ENCODE data around the gene SGSM2.

DNA sequence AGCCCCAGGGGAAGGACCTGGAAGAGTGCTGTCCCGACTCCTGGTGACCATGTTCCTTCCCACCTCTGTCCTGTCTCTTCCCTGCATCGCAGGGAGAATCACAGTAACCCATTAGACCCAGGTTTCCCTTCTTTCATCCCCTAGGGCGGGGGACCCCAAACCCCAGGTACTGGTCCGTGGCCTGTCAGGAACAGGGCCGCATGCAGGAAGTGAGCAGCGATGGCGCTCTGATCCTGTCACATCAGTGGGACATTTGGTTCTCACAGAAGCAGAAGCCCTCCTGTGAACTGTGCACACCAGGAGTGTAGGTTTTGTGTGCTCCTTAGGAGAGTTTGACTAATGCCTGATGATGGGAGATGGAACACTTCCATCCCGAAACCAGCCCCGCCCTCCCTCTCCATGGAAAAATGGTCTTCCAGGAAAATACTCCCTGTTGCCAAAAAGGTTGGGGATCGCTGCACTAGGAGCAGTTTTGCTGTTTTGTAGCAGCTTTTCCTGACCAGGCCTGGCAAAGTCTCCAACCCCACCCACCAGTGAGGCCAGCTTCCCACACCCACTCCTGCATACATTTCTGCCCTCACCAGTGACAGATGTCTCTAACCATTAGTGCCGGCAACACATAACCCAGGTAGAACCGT lies 53.0 kb downstream of the SGSM2 start:
- TF ChIP-seq CTCF (IDR thresholded peaks at IDR 0.05) (no peak), POLR2A (IDR thresholded peaks at IDR 0.05) (no peak)

All from stomach (tissue), 4 donors.